Measurements from ENCODE around the gene TMEM129. TPM values are rescaled to one million over a fixed set of nuclear protein-coding genes. Genes with fewer than 3 reads are reported as not detected.

The TMEM129 gene
- total RNA-seq, 1 experiment from 2014 or later, result 54.9 TPM

- H3K27ac Mint-ChIP-seq, result peak overlapping the region; percentile 53; the same call in 1 of the 2 replicates
- CTCF ChIA-PET, result interaction anchor here (0.7 kb wide), 1 partner anchor 120 kb away, joined by 6 read pairs; no protein-coding TSS in a partner anchor
- ATAC-seq, result peak; percentile 46; the same call in 1 of the 2 replicates
- no peaks in the 10 kb centered on the region for H3K9me3 Mint-ChIP-seq
- TF ChIP-seq HMGXB4 (CRISPR knock-in tag; IDR thresholded peaks at IDR 0.05) (no peak), ZNF219 (CRISPR knock-in tag; IDR thresholded peaks at IDR 0.05; ENCODE audit: borderline replicate concordance) (no peak), ERG (CRISPR knock-in tag; IDR thresholded peaks at IDR 0.05) (no peak), AR (CRISPR knock-in tag; IDR thresholded peaks at IDR 0.05) (no peak), ZNF138 (CRISPR knock-in tag; conservative IDR thresholded peaks at IDR 0.05) (no peak), MXD4 (CRISPR knock-in tag; IDR thresholded peaks at IDR 0.05; ENCODE audit: borderline replicate concordance) (no peak), ZNF423 (CRISPR knock-in tag; IDR thresholded peaks at IDR 0.05) (no peak), KAT7 (CRISPR knock-in tag; IDR thresholded peaks at IDR 0.05; ENCODE audit: borderline replicate concordance) (no peak)
- no peak for DNase-seq (ENCODE audit: low spot score)
- H3K27me3 Mint-ChIP-seq (ENCODE audit: low read depth), result no peaks in the 10 kb centered on the region; the same call in 1 of the 2 replicates
- H3K4me1 Mint-ChIP-seq, result no peaks in the 10 kb centered on the region; the same call in 1 of the 2 replicates
- POLR2A ChIA-PET, result no interaction called here
- no peak overlapping the region for H3K4me3 Mint-ChIP-seq
- no peaks in the 10 kb centered on the region for H3K36me3 Mint-ChIP-seq
Measured at GRCh38 chr4:1674682-1675081, 46.4 kb downstream of the TMEM129 start.

GRCh38 chr4:1673671-1674070 is 47.5 kb downstream of the TMEM129 start:
- Mint-ChIP-seq H3K36me3 (no peaks in the 10 kb centered on the region), H3K9me3 (no peaks in the 10 kb centered on the region), H3K27me3 (ENCODE audit: low read depth) (no peaks in the 10 kb centered on the region), H3K4me1 (peaks cover 2% of the 10 kb centered on the region), H3K4me3 (no peak overlapping the region), H3K27ac (0 out of 2 replicates have a peak overlapping the region, but pooled peaks have one; percentile 18)
- no peak for DNase-seq (ENCODE audit: low spot score)
- POLR2A ChIA-PET, result interaction anchor here (0.9 kb wide), 1 partner anchor 305 kb away, joined by 3 read pairs; no protein-coding TSS in a partner anchor
- ATAC-seq, result no peak
- CTCF ChIA-PET, result interaction anchor here (1.2 kb wide), 1 partner anchor 20 kb away, joined by 5 read pairs; no protein-coding TSS in a partner anchor
- no peak for TF ChIP-seq PRDM15 (CRISPR knock-in tag; IDR thresholded peaks at IDR 0.05)
- no peak for TF ChIP-seq ERG (CRISPR knock-in tag; IDR thresholded peaks at IDR 0.05)
- TF ChIP-seq MYBL2 (CRISPR knock-in tag; IDR thresholded peaks at IDR 0.05), result no peak
- TF ChIP-seq FOXJ3 (CRISPR knock-in tag; IDR thresholded peaks at IDR 0.05; ENCODE audit: borderline replicate concordance), result no peak
- TF ChIP-seq JUN (CRISPR knock-in tag; IDR thresholded peaks at IDR 0.05), result no peak
- no peak for TF ChIP-seq TEAD1 (CRISPR knock-in tag; IDR thresholded peaks at IDR 0.05)
- TF ChIP-seq E2F4 (CRISPR knock-in tag; IDR thresholded peaks at IDR 0.05; ENCODE audit: borderline replicate concordance, low read depth), result no peak
- no peak for TF ChIP-seq ELF4 (CRISPR knock-in tag; IDR thresholded peaks at IDR 0.05; ENCODE audit: low read depth)
- TF ChIP-seq ZNF219 (CRISPR knock-in tag; IDR thresholded peaks at IDR 0.05; ENCODE audit: borderline replicate concordance), result no peak
- no peak for TF ChIP-seq ZNF121 (CRISPR knock-in tag; IDR thresholded peaks at IDR 0.05)
- no peak for TF ChIP-seq ZNF317 (CRISPR knock-in tag; IDR thresholded peaks at IDR 0.05; ENCODE audit: borderline replicate concordance, low read depth)
- no peak for TF ChIP-seq HMGXB4 (CRISPR knock-in tag; IDR thresholded peaks at IDR 0.05)
- TF ChIP-seq CREM (CRISPR knock-in tag; IDR thresholded peaks at IDR 0.05), result no peak
- no peak for TF ChIP-seq USF1 (CRISPR knock-in tag; IDR thresholded peaks at IDR 0.05)
